Subcutaneous adipose tissue (tissue), 4 donors: ENCODE measurements around the gene RENBP. TPM values are rescaled to one million over a fixed set of nuclear protein-coding genes. Genes with fewer than 3 reads are reported as not detected.

ENCODE experiments used
- total RNA-seq, 4 donors: library from RNA; depleted of rRNA; stranded (reverse); fragments of >200 nt; gene quantifications; one replicate each; pipeline ENCODE4 v1.1.0, GENCODE V29; 2016
- TF ChIP-seq, protein P1 (sequence below): fragments of 450-650 bp; IDR thresholded peaks from one replicate; pipeline ENCODE4 v1.5.1; 2016; ENCODE audit warnings: low read depth, mild to moderate bottlenecking, control low read depth, antibody characterized with exemption, moderate library complexity

RENBP gene
- total RNA-seq, 4 donors from 2014 or later = 14.0 to 43.4 (median 29.5) TPM

DNA sequence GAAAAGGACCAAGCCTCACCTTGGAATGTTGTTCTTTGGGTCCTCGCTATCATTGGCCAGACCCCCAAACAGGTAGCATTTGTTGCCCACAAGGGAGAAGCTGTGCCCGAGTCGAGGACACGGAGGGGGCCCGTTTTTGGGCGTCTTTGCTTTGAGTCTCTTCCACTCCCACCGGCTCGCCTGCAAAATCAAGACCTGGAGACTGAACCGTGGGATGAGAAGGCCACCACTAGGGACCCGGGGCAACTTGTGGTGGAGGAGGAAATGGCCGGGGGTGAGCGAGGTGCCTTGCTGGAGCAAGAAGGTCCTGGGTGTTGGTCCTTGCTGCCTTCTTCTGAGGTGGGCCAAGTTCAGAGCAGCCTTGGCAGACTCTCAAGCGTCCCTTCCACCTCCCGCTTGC lies 19.7 kb upstream of the RENBP start:
- TF ChIP-seq, protein P1, sequence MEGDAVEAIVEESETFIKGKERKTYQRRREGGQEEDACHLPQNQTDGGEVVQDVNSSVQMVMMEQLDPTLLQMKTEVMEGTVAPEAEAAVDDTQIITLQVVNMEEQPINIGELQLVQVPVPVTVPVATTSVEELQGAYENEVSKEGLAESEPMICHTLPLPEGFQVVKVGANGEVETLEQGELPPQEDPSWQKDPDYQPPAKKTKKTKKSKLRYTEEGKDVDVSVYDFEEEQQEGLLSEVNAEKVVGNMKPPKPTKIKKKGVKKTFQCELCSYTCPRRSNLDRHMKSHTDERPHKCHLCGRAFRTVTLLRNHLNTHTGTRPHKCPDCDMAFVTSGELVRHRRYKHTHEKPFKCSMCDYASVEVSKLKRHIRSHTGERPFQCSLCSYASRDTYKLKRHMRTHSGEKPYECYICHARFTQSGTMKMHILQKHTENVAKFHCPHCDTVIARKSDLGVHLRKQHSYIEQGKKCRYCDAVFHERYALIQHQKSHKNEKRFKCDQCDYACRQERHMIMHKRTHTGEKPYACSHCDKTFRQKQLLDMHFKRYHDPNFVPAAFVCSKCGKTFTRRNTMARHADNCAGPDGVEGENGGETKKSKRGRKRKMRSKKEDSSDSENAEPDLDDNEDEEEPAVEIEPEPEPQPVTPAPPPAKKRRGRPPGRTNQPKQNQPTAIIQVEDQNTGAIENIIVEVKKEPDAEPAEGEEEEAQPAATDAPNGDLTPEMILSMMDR = no peak

DNA sequence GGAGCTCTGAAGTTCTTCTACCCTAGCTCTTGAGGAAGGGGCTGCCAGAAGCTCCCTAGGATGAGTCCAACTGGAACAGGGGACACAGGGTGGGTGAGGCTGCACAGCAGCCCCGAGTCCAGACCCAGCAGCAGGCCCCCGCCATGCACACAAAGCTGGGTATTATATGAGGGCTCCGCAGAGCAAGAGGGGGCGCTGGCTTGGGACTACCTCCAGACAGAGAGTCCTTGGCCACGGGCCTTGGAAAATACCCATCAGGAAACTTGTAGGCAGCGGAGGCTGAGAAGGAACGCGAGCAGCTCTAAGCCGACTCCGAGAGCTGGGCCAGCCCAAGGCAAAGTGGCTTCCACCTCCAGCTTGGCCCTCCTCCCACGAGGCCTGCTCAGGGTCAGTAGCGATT lies 19.1 kb upstream of the RENBP start:
- TF ChIP-seq, protein P1 = no peak

- TF ChIP-seq, protein P1 = no peak
Observed at GRCh38 chrX:153961292-153961691, 16.8 kb upstream of the RENBP start.

GRCh38 chrX:153960786-153961185 lies 16.3 kb upstream of the RENBP start:
- TF ChIP-seq, protein P1 = no peak

DNA sequence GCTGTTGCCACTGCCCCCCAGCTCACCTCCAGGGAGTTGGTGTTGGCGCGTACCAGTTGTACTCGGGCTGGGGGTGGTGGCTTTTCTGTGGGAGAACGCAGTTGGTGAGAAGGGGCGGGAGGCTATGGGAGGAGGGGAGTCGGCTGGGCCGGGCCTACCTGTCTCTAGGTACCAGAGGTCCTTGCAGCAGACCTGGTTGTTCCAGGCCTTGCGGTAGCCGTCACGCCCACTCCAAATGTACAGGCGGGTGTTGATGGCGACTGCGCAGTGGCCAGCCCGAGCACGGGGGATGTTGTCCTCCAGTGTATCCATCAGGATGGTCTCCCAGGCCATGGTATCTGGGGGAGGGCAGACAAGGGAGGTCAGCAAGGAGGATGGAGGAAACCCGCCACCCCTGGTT lies 15.6 kb upstream of the RENBP start:
- TF ChIP-seq, protein P1 = no peak

DNA sequence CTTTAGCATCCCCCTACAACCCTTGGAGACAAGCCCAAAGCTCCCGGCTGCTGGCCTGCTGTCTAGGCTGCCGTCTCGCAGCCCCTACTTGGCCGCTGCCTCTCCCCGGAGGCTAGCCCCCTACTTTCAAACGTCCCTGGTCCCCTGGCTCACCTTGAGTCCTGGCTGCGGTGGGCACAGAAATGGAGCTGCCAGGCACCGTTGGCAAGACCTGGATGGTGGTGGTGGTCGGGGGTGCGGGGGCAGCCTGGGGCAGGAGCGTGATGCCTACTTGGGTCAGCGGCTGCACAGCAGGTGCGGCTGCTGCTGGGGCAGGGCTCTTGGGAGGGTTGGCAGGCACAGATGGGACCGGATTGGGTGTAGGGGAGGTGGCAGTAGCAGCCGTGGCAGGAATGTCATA lies 15.2 kb upstream of the RENBP start:
- TF ChIP-seq, protein P1 = no peak

- TF ChIP-seq, protein P1 = no peak
Observed at GRCh38 chrX:153958605-153959004, 14.2 kb upstream of the RENBP start.
